ENCODE results near the gene RYR2.

DNA sequence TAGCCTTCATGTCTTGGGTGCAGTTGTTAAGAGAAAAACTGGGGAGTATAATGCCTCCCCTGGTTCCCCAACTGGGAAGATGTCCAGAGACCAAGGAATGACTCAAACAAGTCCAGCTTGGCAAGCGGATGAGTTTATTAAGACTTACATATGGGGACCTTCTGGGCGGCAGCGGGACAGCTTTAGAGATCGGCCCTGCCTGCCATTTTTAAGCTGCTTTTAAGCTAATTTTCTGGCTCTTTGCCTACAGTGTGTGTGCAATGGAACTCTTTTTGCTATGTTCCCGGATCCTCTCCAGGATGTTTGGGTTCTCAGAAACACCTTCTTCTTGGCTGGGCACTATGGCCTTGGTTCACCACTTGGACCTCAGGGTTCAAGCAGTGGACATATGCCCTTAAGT lies 99.5 kb downstream of the RYR2 start:
- TF ChIP-seq CTCF (IDR thresholded peaks at IDR 0.05) (no peak), POLR2A (IDR thresholded peaks at IDR 0.05) (no peak)
